HCT116 (cell line): Measurements from ENCODE around the gene INPP5B.

Experiments
- ELF1 ChIP-seq: IDR thresholded peaks from 2 replicates; pipeline ENCODE4 v1.6.1; 2012; ENCODE audit warnings: low read depth, borderline replicate concordance
- POLR2A ChIP-seq: IDR thresholded peaks from 2 replicates; pipeline ENCODE4 v1.7.0; 2011; ENCODE audit warnings: borderline replicate concordance; ENCODE audit not compliant: insufficient read depth, insufficient read length; ENCODE audit errors: extremely low read depth
- RAD21 ChIP-seq: IDR thresholded peaks from 2 replicates; pipeline ENCODE4 v1.6.1; 2012; ENCODE audit warnings: low read depth, mild to moderate bottlenecking
- SIN3A ChIP-seq: IDR thresholded peaks from 2 replicates; pipeline ENCODE4 v1.6.1; 2012; ENCODE audit warnings: low read depth
- TF ChIP-seq, protein P1 (sequence below): IDR thresholded peaks from 2 replicates; pipeline ENCODE4 v1.6.1; 2012; ENCODE audit warnings: low read depth
- TF ChIP-seq, protein P2 (sequence below), 3 experiments: fragments of 200-600 bp in 1 of 3; sonication (generic) in 1 of 3; IDR thresholded peaks in 2 of 3; conservative IDR thresholded peaks in 1 of 3; 2 replicates each; pipeline ENCODE4 v1.5.1; 2012 to 2017; ENCODE audit warnings: low read depth in 2 of 3, low read length in 2 of 3, antibody characterized with exemption in 1 of 3, borderline replicate concordance in 1 of 3, control low read depth in 1 of 3, mild to moderate bottlenecking in 1 of 3, mixed read lengths in 1 of 3, mixed run types in 1 of 3, moderate library complexity in 1 of 3; ENCODE audit not compliant: insufficient read depth in 1 of 3

DNA sequence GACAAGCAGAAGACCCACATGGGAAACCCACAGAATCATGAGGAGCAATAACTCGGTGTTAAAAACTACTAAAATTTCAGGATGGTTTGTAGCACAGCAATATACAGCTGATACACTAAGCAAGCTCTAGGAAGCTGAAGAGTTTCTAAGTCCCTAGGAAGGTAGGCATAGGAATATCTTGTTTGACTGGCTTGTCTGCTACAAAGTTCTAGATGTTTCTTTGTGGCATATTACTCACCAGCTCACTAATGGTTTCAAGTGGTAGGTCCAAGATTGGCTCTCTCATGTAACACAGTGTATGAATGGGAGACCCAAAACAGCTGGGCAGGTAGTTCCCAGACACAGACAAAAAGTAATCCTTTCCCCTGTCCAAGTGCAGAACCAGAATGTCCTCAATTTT lies 74.2 kb downstream of the INPP5B start:
- TF ChIP-seq POLR2A = no peak
- TF ChIP-seq, protein P1, sequence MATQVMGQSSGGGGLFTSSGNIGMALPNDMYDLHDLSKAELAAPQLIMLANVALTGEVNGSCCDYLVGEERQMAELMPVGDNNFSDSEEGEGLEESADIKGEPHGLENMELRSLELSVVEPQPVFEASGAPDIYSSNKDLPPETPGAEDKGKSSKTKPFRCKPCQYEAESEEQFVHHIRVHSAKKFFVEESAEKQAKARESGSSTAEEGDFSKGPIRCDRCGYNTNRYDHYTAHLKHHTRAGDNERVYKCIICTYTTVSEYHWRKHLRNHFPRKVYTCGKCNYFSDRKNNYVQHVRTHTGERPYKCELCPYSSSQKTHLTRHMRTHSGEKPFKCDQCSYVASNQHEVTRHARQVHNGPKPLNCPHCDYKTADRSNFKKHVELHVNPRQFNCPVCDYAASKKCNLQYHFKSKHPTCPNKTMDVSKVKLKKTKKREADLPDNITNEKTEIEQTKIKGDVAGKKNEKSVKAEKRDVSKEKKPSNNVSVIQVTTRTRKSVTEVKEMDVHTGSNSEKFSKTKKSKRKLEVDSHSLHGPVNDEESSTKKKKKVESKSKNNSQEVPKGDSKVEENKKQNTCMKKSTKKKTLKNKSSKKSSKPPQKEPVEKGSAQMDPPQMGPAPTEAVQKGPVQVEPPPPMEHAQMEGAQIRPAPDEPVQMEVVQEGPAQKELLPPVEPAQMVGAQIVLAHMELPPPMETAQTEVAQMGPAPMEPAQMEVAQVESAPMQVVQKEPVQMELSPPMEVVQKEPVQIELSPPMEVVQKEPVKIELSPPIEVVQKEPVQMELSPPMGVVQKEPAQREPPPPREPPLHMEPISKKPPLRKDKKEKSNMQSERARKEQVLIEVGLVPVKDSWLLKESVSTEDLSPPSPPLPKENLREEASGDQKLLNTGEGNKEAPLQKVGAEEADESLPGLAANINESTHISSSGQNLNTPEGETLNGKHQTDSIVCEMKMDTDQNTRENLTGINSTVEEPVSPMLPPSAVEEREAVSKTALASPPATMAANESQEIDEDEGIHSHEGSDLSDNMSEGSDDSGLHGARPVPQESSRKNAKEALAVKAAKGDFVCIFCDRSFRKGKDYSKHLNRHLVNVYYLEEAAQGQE = no peak
- TF ChIP-seq, protein P2, sequence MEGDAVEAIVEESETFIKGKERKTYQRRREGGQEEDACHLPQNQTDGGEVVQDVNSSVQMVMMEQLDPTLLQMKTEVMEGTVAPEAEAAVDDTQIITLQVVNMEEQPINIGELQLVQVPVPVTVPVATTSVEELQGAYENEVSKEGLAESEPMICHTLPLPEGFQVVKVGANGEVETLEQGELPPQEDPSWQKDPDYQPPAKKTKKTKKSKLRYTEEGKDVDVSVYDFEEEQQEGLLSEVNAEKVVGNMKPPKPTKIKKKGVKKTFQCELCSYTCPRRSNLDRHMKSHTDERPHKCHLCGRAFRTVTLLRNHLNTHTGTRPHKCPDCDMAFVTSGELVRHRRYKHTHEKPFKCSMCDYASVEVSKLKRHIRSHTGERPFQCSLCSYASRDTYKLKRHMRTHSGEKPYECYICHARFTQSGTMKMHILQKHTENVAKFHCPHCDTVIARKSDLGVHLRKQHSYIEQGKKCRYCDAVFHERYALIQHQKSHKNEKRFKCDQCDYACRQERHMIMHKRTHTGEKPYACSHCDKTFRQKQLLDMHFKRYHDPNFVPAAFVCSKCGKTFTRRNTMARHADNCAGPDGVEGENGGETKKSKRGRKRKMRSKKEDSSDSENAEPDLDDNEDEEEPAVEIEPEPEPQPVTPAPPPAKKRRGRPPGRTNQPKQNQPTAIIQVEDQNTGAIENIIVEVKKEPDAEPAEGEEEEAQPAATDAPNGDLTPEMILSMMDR (IDR thresholded peaks at IDR 0.05 in 2 of 3, conservative IDR thresholded peaks at IDR 0.05 in 1 of 3; ENCODE audit: borderline replicate concordance in 1 of 3, insufficient read depth in 1 of 3, low read depth in 2 of 3, low read length in 2 of 3) = no peak
- TF ChIP-seq RAD21 = no peak
- TF ChIP-seq SIN3A = no peak
- no peak for TF ChIP-seq ELF1
